RCC 7860 (cell line): Measurements from ENCODE around the gene PAH.

Experiments used
- DNase-seq: peaks from one replicate; pipeline ENCODE4 v3.0.0-alpha.2; 2015; ENCODE audit warnings: low spot score
- FAIRE-seq: peaks from 2 replicates; lab custom pipeline; 2012; peaks lifted over from hg19 to GRCh38; lab: Jason Lieb, UNC

Gene PAH

DNA sequence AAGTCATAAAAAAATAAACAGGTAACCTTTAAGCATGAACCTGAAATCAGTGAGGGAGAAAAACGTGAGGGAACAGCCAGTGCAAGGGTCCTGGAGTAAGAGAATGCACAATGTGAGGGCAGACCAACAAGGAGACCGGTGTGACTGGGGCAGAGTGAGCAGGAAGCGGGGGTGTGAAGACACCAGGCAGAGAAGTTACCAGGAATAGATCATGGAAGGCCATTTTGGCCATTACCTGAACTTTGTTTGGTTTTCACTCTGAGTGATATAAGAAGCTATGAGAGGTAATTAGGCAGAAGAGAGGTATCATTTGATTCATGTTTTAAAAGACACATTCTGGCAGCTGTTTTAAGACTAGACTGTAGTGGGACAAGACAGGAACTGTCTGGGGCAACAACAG lies 15.0 kb downstream of the PAH start:
- no peak for FAIRE-seq
- no peak for DNase-seq

DNA sequence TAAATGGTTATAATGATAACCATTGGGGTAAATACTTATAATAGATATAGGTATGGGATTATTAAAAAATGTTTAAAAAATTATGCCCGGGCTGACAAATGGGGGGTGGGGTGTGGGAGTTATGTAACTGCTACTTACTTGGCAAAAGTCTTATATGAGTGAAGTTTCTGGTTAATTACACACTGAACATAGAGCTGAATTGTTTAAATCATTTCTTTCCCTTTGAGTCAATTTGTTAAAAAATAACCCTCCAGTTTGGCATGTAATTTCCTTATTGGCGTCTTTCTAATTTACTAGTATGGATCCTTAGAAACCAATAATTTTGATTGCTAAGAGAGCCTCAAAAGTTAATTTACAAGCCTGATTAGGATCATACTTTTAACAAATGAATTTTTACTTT lies 16.7 kb downstream of the PAH start:
- DNase-seq (no peak), FAIRE-seq (no peak)

DNA sequence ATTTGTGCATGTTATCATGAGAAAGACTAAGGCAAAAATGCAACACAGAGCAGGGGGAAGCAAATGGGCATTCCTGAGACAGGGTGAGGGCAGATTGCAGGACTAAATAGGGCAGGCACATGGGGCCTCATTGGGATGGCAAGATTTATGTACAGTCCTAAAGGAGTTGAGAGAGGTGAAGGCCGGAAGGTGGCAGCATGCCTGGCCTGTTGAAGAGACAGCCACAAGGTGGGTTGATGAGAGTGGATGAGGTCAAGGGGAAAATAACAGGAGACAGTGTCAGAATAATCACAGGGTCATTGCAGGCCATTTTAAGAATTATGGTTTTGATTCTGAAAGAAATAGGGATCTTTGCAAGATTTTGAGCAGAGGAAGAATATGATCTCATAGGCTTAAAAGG lies 21.0 kb downstream of the PAH start:
- no peak for FAIRE-seq
- DNase-seq = no peak

DNA sequence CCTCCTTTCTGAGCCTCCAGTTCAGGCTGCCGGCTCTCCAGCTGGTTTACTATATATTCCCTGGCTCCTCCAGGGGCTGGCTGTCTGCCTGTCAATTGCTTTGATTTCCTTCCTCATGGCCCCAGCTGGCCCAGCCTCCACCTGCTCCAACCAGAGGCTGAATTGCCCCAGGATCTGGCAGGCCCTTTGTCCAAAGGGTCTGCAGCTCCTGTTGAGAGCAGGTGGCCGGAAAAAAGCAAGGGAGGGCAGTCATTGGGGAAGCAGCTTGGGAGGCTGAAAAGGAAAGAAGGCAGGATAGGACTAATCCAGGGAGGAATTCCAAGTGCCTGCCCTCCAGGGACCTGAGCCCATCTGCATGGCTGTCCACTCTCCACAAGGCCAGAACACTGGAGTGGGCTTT lies 25.3 kb downstream of the PAH start:
- no peak for DNase-seq
- no peak for FAIRE-seq

DNA sequence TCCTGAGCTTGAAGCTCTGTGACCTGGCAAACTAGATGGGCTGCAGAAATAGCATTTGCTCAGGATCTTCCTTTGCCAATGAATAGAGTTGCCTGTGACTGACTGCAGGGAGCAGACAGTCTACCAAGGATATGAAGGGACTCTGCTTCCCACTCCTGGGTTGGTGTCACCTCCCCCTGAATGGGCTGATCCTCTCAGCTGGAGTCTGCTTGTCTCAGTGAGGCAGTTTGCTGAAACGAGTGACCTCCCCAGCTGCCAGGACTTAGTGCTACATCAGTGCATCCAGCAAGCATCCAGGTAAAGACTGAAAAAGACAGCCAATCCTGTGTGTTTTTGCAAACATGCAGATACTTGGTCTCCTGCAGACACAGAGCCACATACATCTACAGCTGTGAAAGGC lies 28.5 kb downstream of the PAH start:
- no peak for DNase-seq
- no peak for FAIRE-seq

DNA sequence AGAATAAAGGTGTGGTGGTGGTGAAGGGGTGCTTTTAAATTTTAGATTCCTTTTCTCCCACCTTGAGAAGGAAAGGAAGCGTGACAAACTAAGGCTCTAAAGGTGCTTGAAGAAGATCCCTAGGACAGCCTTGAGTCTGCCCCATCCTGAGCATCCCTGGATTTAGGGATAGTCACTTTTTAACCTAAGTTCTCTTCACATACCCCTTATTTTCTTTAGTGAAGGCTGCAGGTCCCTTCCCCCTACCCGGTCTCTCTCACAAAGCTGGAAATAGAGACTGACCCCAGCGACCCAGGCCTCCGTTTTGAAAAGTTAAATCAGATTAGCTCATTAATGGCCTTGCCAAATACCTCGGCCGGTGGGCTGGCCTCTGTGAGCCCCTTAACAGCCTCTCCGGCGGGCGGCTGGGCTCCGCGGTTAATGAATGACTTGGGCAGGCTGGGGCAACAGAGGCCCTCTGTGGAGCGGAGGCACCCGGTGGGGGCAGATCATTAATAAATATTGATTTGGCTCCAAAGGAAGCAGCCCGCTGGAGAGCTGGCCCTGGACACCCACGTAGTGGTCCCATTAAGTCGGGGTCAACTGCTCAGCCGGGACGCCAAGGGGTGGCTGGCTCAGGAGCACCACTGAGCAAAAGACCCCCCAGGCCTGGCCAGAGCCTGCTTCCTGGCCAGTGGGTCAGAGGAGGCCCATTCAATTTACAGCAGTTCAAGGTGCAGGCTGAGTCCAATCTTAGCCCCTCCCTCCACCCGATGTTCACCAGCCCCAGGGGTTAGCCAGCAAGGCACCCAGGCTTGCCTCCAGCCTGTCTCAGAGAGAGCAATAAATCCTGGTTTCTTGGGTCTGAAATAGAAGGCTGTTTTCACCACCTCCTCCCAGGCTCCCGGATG lies 31.8 kb downstream of the PAH start:
- FAIRE-seq (no peak), DNase-seq (no peak)

DNA sequence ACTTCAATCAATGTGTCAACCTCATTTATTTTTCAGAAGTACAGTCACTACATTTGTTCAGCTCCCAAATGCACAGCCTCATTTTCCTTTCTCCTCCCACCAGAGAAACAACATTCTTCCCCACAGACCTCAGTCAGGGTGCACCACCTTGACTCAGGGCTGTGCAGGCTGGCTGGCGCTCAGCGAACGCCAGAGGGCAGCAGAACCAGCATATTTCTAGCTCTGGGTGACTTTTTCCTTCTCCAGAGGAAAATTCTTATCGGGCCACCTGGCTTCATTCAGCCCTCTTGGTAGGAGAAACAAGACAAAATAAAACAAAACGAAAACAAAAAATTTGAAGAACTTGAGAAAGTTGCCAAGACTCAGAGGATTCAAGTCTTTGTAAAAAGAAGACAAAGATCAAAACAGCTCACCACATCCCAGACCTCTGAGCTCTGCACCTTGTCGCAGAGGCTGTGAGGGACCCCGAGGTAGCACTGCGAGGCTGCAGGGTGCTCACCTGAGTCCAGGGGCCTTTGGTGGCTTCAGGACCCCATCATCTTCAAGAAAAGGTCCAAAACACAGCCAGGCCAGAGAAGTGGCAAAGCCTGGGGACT lies 33.7 kb downstream of the PAH start:
- FAIRE-seq = no peak
- DNase-seq = no peak

DNA sequence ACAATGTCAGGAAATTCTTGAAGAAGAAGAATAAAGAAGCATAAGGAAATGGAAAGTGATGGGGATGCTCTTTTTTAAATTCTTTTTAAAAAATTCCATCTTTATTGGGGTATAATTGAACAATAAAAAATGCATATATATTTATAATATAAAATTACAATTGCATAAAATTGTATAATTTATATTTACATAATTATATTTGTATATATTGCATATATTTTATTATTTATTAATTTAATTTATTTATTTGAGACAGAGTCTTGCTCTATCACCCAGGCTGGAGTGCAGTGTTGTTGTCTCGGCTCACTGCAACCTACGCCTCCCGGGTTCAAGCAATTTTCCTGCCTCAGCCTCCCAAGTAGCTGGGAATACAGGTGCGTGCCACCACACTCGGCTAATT lies 36.3 kb downstream of the PAH start:
- DNase-seq = no peak

DNA sequence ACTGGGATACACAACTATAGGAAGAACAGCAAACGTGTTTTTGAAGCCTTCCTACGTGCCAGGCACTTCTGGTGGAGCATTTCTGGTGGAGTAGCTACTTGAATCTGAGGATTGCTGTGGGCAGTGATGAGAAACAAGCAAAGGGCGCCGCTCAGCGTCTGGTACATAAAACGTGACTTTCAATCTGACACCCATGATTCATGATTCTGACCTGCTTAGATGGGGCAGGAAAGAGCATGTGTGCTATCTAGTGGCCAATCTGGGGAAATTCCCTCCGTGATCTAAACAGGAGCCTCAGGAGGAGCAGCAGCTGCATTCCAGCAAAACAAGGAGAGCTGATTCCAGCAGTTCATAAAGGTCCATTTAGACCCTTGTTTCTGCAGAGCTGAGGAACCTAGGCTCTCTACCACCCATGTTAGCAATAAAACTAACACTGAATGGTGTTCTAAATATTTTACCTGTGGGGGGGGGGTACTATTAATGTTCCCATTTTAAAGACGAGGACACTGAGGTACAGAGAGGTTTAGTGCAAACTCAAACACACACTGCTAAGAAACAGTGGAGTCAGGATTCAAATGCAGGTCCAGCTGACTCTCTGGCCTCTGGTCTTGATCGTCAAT lies 37.8 kb downstream of the PAH start:
- DNase-seq = peak; percentile 58
- FAIRE-seq = no peak

More for the DNA sequence above, 36.3 kb downstream of the PAH start:
- FAIRE-seq = no peak

DNA sequence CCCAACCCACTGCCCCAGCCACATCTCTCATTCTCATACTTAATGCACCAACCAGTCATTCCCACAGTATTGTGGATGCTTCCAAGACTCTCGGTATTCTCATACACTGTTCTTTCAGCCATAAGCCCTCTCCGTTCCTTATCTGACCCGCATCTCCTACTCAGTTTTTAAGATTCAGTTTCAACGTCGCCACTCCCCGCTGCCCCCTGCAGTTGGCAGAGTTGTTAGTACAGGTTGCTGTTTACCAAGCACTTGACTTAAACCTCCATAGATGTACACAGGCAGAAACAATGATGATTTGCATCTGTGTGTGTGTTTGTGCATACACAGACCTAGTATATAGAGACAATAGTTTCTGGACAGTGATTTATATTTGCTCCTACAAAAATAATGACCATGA lies 40.2 kb downstream of the PAH start:
- FAIRE-seq (no peak), DNase-seq (no peak)

DNA sequence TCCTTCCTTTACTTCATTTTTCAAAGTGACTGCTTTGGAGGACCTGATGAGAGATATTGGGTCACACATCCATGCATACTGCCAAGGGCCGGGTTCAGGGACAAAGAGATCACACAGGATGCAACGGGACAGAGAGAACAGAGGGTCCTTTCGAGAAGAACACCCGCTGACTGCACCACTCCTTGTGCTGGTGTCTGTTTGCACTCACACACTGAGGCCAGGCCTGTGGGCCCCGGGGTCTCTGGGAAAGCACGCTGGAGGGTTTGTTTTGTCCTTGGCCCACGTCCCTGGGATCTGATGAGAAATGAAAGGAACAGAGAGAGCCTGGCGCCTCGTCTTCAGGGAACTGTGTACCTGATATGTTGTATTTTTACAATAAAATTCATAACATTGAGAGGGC lies 42.2 kb downstream of the PAH start:
- DNase-seq (no peak), FAIRE-seq (no peak)

DNA sequence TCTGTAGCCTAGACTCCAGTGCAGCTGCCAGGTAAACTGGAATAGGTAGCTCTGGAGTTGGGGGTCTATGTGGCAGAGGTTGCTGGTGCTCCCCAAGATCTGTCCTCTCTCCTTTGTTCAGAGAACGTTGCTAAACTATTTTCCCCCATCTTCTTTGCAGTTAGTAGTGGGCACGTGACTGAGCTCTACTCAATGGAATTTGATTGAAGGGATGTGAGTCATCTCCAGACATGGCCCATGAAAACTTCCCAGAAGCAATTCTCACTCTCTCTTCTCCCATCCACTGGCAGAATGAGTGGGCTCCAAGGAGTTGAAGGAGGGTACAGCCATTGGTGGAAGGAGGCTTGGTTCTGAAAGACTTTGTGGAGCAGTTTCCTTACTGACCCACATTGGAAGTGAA lies 44.0 kb downstream of the PAH start:
- no peak for DNase-seq

DNA sequence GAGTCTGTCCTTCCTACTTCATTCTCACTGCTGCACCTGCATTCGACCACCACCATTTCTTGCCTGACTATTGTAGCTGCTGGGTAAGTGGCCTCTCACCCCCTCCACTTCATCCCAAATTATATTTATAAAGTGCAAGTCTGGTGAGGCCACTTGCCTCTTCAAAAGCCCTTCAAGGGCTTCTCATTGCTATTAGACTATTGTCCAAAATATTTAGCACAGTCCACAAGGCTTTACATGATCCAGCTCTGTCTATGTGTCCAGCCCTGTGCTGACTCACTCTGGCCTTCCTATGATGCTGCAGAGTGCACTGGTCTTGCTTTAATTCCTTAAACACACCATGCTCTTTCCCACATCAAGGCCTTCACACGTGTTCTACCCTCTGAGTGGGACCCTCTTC lies 46.0 kb downstream of the PAH start:
- no peak for DNase-seq
- FAIRE-seq = no peak

More for the DNA sequence above, 44.0 kb downstream of the PAH start:
- no peak for FAIRE-seq

DNA sequence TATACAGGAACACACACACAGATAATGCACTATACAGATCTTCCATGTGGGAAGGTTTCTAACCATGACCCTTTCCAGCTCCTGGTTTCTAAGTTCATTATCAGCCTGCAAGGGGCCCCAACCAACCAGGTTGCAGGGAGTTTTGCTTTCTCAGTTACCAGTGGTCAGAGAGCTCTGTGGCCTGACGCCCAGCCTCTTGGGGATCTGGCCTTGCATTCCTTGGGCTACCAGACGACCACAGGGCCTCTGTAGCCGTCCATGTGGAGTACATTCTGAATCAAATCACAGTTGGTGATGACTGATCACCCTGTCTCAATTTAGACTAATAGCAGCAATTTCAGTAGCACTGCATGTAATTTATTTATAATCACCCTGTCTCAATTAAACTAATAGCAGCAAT lies 47.5 kb downstream of the PAH start:
- FAIRE-seq (no peak), DNase-seq (no peak)

DNA sequence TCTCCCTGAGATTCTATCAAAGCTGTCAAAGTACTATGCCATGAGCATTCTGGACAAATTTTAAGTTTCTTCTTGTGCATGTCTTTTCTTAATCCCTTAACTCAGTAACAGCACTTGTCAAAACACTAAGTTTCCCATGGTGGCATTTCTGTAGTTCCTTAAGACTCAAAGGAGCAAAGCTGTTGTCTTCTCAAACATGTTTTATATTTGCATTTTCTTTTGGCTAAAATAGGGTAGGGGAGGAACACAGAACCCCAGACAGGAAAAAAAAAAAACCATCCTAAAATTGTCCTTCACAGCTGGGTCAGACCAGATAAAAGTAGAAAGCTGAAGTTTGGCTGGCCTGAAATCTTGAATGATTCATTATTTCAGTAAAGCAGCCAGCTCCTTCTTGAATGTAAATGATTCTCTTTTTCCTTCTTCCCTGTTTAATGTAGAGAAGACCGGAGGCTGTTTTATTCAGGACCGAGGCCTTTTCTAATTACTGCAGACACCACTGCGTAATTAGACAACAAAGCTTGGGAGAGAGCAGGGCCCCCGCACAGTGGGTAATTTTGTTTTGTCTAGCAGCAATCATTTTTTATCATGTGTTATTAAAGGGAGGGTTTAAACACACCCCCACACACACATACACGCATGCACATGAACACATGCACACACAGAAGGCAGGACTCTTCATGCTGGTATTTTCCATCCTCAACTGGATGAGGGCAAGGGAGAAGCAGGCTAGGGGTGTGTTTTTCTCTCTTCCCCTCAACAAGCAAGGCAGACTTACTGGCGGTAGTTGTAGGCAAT lies 51.0 kb downstream of the PAH start:
- DNase-seq (no peak), FAIRE-seq (no peak)

DNA sequence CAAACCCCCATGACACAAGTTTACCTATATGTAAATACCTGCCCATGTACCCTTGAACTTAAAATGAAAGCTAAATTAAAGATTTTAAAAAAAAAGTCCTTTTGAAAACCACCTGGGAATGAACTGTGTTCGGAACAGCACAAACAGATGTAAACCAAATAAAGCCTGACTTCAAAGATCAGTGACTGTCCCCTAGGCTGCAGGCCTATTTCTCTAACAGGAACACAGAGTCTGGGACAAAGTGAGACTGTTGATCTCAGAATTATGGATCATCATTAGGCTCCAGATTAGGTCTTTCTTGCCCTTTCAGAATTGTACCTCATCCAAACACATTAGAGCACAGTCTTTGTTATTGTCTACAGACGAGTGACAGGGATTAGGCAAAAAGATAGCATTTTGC lies 54.6 kb downstream of the PAH start:
- no peak for FAIRE-seq
- no peak for DNase-seq

DNA sequence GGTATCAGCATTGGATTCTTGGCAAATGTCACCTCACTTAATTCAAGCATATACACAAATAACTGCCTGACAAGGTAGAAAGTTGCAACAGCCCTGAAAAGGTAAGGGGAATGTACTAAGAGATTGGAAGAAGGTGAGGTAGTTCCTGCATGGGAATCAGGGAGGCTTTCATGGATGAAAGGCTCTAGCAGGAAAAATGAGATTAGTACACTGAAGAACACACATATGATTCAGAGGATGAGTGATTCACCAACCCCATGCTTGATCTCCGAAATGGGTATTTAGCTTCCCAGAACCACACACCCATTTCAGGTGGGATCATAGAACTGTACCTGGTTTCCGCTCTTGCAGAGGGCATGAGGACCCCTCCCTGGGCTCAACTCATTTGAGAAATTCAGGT lies 65.8 kb downstream of the PAH start:
- FAIRE-seq = no peak
- DNase-seq = no peak

DNA sequence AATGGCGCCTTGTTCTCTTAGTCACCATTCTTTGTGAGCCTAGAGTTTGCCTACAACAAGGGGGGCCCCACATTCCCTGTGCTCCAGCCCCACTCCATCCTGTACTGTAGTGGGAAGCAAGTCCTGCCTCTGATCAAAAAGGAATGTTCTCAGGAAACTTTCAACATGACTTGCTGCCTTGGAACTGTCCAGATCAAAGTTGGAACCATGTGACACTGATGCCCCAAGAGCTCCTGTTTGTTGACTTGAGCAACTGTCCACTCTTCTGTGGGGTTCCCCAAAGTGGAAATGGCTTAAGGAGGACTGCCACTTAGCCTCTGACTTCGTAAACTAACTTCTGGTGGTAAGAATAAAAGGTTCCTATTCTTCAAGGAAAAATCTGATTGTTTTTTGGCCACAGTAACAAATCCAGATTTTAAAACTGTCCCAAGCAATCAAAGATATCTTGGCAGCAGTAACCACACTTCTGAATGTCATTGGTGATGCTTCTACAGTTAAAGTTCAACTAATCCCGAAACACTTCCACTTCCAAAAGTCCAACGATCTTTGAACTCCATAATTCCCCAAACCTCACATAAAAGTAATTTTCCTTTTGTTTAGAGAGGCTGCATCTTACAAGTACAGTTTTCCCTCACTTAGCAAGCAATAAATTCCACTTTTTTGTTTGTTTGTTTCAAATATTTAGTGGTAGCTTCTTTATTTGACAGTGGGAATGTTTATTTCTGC lies 67.2 kb downstream of the PAH start:
- no peak for FAIRE-seq

DNA sequence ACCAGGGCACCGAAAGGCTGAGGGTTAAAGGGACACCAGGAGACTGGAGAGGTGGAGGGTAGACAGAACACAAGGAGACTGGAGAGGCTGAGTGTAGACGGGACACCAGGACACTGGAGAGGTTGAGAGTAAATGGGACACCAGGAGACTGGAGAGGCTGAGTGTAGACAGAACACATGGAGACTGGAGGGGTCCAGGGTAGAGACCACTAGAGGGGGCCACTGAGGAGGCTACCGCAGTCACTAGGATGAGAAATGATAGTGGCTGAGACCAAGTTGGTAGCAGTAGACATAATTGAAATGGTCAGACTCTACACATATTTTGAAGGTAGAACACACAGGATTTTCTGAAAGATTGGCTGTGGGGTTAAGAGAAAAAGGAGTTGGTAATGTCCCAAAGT lies 68.2 kb downstream of the PAH start:
- FAIRE-seq (no peak), DNase-seq (no peak)

More for the DNA sequence above, 67.2 kb downstream of the PAH start:
- no peak for DNase-seq

DNA sequence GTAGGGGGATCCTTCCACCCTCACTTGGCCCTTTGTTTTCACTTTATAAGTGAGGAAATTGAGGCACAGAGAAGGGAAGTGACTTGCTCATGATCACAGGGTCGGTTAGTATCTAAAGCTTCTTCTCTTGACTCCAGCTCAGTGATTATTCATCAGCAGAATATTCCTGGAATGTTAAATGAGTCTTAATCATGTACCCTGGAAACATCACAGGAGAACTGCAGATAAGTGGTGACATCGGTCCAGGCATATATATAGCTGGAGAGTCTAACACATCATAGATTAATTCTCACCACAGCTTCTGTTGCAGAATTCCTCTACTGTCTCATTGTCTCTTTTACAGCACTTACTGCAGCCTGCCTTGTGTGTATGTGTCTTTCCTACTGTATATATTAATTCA lies 69.9 kb downstream of the PAH start:
- FAIRE-seq (no peak), DNase-seq (peak; percentile 31)
